Measurements from ENCODE around the gene FBXW7.

Gene FBXW7

DNA sequence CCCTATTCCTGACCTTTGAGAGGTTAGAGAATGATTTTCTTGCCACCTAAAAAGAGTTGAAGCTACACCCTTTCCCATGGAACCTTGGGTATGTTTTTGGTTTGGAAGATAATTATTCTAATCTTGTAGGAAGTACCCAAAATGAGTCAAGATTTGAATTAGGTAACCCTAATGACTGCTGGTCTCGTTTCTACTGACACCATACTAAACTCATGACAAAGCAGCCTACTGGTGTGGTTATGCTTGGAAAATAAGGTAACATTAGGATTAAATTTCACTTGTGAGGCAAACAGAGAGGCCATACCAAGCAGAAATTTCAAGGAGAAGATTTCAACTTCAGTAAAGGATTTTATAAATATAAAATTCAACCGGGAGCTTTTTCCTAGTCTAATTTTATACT lies 107.9 kb downstream of the FBXW7 start:
- no peak for DNase-seq (ENCODE audit: low read depth)

DNA sequence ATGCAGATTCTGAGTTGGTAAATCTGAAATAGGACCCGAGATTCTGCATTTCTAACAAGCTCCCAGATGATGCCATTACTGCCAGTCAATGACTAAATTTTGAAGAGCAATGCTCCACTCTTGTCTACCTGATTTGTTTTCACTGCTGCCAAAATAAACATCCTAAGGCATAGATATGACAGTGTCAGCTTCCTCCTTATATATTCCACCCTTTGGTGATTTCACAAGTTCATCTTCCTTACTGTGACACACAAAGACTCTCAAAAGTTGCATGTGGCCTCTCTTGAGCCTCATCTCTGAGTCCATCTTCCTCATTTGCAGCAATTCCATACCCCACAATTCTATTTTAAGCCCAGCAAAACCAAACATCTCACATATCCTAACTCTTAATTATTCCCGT lies 110.9 kb downstream of the FBXW7 start:
- no peak for DNase-seq (ENCODE audit: low read depth)

DNA sequence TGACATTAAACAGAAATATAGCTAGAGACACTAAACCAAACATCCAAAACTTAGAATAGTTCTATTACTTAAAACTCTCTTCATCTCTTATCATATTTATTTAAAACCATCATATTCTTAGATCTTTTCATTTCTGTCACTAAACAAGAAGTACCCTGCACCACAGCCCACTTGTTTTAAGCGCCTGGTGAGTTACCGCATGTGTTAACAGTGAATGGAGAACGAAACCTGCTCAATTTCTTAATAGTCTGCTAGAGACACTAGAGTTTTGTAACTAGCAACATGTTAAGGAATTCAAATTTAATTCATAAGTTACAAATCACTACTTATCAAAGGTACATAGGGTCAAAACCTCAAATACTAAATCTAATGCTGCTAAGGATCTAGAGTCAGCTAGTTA lies 111.5 kb downstream of the FBXW7 start:
- DNase-seq (ENCODE audit: low read depth), result no peak

DNA sequence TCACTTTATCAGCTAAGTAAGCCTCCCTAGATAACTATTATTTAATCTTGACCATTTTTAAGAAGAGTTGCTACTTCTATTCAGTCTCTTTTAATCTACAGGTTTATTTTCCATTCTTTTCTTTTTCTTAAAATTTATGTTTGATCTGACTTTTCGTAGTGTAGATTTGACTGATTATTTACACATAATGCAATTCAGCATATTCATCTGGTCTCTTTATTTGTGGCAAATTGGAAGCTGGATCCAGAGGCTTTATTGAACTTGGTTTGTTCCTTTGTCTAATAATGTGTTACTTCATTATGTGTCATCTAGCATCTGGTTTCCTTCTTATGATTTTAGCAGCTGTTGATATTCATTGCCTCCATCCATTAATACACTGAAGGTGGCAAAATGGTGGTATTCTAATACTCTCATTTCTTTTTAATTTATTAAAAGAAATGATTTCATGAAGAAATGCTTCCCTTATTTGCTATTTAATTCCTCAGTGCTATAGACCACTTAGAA lies 113.0 kb downstream of the FBXW7 start:
- DNase-seq (ENCODE audit: low read depth), result no peak

DNA sequence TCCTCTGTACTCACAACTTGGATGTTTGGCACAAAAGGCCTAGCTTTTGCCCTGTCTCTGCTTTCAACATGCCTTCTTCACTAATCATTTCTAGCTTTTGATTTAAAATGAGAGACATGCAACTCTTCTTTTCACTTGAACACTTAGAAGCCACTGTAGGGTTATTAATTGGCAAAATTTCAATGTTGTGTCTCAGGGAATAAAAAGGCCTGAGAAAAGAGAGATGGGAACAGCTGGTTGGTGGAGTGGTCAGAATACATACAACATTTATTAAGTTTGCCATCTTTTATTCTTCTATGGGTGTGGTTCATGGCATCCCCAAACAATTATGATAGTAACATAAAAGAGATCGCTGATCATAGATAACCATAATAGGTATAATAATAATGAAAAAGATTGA lies 114.3 kb downstream of the FBXW7 start:
- no peak for DNase-seq (ENCODE audit: low read depth)

DNA sequence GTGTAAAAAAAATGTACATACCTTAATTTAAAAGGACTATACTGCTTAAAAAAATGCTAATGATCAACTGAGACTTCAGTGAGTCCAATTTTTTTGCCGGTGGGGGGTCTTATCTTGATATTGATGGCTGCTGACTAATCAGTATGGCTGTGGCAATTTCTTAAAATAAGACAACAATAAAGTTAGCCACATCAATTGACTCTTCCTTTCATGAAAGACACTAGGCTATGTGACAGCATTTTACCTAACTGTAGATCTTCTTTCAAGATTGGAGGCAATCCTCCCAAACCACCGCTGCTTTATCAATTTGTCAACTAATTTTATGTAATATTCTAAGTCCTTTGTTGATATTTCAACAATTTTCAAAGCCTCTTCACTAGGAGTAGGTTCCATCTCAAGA lies 116.1 kb downstream of the FBXW7 start:
- DNase-seq (ENCODE audit: low read depth), result no peak

DNA sequence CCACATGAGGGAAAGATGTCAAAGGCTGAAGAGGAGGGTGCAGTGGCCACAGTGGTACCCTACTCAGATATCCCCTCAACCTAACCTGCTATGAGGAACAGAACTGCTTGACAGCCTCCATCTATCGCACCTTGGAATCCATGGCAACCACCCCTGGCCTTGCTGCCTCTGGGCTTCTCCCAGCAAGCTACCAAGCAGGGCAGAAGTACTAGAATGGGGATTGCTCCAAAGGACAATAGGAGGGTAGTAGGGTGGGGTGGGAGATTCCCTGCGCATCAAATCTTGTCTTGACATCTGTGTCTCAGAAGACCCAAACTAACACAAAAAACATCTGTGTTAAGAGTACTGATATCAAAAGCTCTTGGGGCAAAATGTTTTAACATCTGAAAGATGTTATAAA lies 118.2 kb downstream of the FBXW7 start:
- DNase-seq (ENCODE audit: low read depth), result no peak

DNA sequence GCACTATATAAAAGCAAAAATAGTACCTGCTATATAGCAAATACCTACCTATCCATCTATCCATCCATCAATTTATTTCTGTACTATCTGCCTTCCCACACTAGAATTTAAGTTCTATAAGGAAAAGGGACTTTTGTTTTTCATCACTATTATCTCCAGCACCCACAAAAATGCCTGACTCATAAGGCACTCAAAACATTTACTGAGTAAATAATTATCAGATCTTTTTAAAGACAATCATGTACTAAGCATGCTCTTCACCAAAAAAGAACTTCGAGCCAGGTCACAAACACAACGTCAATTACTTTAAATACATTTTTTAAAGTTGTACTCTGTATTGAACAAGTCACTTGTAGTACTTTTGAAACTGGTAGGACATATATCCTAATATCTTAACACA lies 119.9 kb downstream of the FBXW7 start:
- DNase-seq (ENCODE audit: low read depth), result peak; percentile 56

DNA sequence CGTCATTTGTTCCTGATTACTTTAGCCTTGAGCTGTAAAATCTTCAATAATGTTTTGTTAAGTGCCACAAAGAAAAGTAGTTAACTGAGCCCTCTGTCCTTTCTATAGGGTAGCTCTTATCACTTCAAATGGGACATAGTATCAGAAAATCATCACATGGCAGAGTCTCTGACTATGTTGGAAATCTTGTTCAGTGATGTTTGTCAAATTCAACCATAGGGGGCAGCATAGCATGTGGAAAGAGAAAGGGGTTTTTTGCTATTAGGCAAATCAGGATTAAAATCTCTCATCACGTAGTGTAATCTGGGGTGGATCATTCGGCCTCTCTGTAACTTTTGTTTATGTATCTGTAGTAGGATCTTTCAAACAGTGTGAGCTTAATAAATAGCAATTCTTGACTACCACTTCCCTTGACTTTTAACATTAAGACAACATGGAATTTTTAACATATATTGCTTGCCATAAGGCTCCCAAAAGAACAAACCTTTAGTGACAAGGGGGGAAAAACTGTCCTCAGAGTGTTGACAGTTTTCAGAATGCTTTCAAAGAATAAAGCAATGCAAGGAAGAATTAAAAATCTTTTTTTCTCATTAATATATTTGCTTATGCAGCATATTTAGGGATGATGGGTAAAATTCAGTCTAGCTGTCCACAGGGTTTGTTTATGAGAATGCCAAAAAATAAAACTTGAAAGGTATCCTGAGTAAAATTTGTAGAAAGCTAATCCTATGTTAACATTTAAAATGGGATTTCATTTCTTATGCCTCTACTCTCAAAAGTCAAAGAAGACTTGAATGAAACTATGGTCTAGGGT lies 127.2 kb downstream of the FBXW7 start:
- DNase-seq (ENCODE audit: low read depth), result peak; percentile 64

DNA sequence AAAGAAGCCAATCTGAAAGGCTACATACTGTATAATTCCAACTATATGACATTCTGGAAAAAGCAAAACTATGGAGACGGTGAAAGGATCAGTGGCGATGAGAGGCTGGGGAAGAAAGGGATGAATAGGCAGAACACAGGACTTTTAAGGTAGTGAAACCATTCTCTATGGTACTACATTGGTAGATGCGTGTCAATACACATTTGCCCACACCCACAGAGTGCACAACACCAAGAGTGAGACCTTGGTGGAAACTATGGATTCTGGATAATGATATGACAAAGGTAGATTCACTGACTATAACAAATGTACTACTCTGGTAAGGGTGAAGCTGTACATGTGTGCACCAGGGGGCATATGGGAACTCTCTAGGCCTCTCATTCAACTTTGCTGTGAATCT lies 134.5 kb downstream of the FBXW7 start:
- DNase-seq (ENCODE audit: low read depth), result no peak

DNA sequence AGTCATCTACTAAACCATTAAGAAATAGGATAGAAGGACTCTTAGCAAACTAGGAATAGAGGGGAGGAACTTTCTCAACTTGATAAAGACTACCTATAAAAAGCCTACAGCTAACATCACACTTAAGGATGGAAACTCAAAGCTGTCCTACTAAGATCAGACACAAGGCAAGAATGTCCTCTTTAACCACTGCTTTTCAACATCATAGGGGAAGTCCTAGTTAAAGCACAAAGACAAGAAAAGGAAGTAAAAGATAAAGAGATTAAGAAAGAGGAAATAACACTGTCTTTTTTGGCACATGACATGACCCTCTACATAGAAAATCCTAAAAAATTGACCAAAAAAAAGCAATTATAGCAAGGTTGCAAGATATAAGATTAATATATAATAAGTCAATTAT lies 136.6 kb downstream of the FBXW7 start:
- no peak for DNase-seq (ENCODE audit: low read depth)

DNA sequence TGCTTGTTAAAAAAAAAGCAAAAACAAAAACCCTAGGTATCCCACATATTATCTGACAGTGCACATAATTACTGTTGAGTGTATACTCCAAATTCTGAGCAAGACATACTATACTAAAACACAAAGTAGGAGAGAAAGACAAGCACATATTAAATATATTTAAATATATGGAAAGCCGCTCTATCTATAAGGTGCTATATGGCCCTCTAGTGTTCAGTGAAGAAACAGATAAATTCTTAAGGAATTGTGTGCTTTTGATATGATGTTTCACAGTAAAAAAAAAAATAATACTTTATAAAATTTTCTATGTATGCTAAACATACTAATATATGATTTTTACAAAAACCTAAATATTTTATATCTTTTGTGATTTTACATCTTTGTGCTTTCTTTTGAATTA lies 137.8 kb downstream of the FBXW7 start:
- peak; percentile 52 for DNase-seq (ENCODE audit: low read depth)

DNA sequence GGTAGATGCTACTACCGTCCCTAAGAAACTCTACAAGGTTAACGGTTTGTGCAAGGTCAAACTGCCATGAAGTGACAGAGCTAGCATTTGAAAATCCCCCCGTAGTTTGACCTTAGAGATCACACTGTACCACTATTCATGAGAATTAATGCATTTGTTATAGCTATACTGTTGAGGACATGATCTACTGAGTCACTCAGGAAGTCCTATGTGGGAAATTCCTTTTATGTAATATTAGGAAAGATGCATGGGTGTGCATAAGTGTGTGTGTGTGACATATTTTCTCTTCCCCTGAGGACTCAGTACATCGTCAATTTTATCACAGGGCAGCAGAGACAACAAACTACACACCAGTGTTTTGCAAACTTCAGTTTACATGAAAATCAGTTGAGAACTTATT lies 141.1 kb downstream of the FBXW7 start:
- DNase-seq (ENCODE audit: low read depth), result peak; percentile 10

DNA sequence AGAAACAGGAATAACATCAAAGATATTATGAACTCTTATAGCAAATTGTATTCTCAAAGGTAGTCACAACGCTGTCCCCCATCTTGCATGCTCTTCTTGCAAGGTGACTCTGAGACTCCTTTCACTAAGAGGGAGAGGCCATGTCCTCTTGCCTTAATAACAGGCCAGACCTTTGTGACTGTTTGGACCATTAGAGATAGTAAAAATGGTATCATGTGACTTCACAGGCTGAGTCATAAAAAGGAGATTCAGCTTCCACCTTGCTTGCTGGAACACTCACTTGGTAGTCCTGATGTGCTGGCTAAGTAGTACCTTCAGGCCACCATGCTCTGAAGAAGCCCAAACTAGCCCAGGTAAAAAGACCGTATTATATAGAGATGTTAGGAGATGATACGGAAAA lies 143.8 kb downstream of the FBXW7 start:
- peak; percentile 7 for DNase-seq (ENCODE audit: low read depth)

DNA sequence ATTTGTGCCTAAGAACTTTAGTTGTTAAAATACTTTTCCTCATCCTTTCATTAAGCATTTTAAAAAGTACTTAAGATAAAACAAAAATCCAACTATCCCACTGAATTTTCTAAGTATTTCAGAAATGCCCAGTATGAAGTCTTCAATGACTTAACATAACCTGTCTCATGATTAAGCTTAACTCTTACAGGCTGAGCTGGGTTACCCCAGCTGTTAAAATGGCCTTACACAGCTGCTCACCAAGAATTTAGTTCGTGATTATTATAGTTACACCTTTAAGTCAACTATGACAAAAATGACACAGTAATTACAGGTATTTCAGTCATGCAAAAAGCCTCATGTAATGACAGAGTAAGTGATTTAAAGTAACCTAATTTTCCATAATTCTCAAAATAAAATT lies 145.7 kb downstream of the FBXW7 start:
- no peak for DNase-seq (ENCODE audit: low read depth)

DNA sequence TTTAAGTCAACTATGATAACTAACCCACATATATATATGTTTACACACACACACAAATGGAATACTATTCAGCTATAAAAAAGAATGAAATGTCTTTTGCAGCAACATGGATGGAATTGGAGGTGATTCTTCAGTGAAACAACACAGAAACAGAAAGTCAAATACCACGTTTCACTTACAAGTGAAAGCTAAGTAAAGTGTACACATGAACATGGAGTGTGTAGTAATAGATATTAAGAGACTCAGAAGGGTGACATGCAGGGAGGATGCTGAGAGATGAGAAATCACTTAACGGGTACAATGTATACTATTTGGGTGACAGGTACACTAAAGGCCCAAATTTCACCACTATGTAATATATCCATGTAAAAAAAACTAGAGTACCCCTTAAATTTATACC lies 146.5 kb downstream of the FBXW7 start:
- no peak for DNase-seq (ENCODE audit: low read depth)

DNA sequence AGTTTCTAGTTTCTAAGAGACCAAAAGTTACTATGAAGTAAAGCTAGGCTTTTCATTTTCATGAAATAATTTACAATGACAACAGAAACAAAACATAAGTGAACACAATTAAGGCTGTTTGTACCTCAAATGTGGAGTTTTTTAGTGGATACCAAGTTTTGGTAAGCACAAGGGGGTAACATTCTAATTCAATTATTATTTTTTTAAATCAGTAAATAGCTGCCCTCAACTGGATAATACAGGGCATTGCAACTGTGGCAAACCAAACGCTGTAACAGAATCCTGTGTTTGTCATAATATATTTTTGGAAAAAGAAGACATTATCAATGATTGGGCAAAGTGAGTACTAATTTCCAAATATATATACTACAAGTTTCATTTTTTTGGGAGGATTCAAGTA lies 150.3 kb downstream of the FBXW7 start:
- peak; percentile 41 for DNase-seq (ENCODE audit: low read depth)

DNA sequence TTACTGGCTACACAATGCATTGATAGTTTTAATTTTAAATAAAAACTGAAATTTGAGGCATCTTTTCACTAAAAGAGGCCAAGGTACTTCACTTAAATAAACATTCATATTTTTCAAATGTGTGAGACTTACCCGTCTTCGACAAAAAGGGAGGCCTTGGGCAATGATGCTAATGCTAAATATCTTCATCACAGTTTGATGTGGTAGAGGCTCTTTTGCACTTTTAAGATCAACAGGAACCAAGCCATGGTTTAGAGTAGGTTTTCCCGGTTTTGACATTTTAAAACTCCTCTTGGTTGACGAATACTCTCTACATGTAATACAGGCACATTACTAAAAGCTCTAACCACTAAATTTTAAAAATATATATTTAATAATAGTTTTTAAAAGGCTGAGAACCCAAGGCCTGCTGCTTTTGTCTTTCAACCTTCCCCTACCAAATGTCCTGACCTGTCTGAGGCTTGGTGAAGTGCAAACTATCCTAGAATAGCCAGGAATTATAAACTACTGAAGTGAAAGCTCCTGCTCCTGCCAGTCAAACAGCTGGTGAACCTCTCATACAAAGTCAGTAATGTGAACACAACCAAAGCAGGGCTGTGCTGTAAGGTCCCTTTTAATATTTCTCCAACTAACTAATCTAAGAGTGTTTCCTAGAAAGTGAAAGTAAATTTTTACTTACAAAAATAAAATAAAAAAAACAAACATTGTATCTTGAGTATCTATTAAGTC lies 153.7 kb downstream of the FBXW7 start:
- no peak for DNase-seq (ENCODE audit: low read depth)

DNA sequence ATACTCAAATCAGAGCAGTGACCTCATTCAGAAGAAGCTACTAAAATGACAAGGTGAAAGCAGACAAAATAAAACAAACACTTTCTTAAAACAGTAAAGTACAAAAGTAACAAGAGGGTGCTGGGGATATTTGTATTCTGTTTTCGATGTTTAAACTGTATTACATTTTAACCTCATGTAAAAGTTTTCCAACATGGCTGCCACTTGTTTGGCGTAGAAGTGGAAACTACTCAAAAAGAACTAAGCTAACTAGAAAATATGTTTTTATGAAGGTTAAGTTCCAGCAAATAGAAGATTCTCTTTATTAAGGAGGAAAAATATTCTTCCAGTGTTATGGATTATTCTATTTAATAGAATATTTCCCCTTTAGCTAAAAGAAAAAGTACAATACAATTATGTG lies 155.0 kb downstream of the FBXW7 start:
- no peak for DNase-seq (ENCODE audit: low read depth)

DNA sequence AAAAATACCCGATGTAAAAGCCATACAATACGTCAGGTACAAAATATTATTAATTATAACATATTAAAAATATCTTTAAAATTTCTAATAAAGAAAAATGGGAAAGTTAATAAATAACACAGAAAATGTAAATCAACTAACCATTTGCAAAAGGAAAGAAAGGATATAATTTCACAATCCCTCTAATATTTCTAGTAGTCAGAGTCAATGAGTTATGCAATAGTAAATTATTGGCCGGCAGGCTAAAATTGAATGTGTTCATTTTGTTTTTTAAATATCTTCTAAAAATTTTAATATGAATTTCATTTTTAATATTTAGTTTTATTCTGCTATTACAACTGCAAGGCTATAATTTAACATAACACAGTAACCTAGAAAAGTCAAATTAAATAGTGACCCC lies 155.7 kb downstream of the FBXW7 start:
- no peak for DNase-seq (ENCODE audit: low read depth)

DNA sequence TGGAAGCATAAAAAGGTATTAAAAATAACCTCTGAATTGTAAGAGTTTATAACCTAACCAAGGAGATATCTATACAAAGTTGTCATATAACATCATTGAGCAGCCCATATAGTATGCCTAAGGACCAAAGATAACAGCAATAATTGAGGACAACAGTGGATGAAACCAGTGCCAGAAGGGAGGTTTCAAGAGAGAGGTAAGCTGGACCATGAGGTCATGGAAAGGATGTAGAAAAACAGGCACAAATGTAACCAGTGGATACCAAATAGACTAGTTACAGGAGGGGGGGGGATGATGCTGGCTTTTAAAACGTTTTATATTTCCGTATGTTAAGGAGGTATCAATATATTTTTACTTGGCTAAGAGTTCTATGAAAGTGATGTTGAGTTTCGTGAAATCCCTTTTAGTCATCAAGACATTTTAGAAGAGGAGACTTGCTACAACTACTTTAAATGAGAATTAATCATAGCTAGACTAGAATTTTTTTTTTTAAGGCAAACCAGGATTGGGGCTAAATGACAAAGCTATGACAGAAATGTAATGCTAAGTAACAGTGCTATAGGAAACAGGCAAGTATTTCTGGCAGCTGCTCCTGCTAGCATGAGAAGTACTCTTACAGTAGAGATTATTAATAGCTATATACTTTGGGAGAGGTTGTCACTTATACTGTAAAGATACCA lies 161.1 kb downstream of the FBXW7 start:
- DNase-seq (ENCODE audit: low read depth), result no peak

DNA sequence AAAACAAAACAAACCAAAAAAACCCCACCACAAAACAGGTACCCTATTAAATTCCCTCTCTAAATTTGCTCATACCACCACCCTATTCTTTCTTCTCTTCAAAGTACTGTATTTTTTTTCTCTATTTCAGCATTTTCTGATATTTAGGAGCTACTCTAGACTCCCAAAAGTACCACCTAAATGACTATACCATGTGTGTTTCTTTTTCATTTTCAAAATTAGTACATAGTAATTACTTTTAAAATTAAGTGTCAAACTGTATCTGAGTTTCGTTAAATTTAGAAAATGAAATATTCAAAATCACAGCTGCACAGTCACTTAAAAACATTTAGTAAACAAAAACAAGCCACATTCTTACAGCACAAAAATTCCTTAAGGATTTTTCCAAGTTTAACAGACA lies 161.7 kb downstream of the FBXW7 start:
- DNase-seq (ENCODE audit: low read depth), result no peak

DNA sequence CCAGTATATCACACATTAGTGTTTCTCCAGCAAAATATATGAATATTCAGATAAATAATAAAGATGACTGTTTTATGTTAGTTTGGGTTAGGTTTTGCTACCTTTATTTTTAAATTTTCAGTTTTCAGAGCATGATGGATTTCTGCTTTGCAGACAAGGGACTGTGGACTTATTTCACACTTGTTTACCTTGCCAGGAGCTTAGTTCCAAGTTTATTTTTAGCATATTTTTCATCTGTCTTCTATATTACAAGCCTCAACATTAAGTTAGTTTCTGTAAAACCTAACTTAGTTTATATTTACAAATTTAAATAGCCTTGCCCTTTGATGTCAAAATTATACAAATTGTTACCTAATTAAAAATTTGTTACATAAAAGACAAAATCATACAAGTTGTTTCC lies 163.4 kb downstream of the FBXW7 start:
- no peak for DNase-seq (ENCODE audit: low read depth)

Measured in ELR (cell line).